K562 (cell line): ENCODE data around the gene NPC1. TPM values are rescaled to one million over a fixed set of nuclear protein-coding genes. Genes with fewer than 3 reads are reported as not detected.

Source experiments
- CREB3L1 ChIP-seq: fragments of 450-650 bp; IDR thresholded peaks from 2 replicates; pipeline ENCODE4 v1.6.1; 2014; ENCODE audit warnings: low read depth, mild to moderate bottlenecking, moderate library complexity, borderline replicate concordance
- CXXC5 ChIP-seq: fragments of 250-450 bp; sonication (Bioruptor Pico); IDR thresholded peaks from 2 replicates; pipeline ENCODE4 v1.8.0; 2022; ENCODE audit warnings: inconsistent platforms, mild to moderate bottlenecking, moderate library complexity
- HSF4 ChIP-seq: fragments of 250-450 bp; sonication (Bioruptor Pico); IDR thresholded peaks from 2 replicates; pipeline ENCODE4 v2.1.2; 2022; ENCODE audit warnings: mild to moderate bottlenecking, moderate library complexity, borderline replicate concordance
- LEF1 ChIP-seq: fragments of 450-650 bp; IDR thresholded peaks from 2 replicates; pipeline ENCODE4 v1.6.1; 2016; ENCODE audit warnings: mild to moderate bottlenecking
- MTA3 ChIP-seq: fragments of 450-650 bp; formaldehyde crosslinking; IDR thresholded peaks from 2 replicates; pipeline ENCODE4 v1.6.1; 2017; ENCODE audit warnings: mild to moderate bottlenecking, borderline replicate concordance
- MXD1 ChIP-seq: fragments of 250-450 bp; sonication (Bioruptor Pico); IDR thresholded peaks from 2 replicates; pipeline ENCODE4 v1.8.0; 2021; ENCODE audit warnings: borderline replicate concordance, mild to moderate bottlenecking, moderate library complexity; ENCODE audit not compliant: poor library complexity, severe bottlenecking
- NRF1 ChIP-seq, 2 experiments: fragments of 450-650 bp; IDR thresholded peaks in 1 of 2; conservative IDR thresholded peaks in 1 of 2; 2 replicates each; pipeline ENCODE4 v1.6.1; 2014; ENCODE audit warnings: mild to moderate bottlenecking in 2 of 2
- RBM34 ChIP-seq: fragments of 200-400 bp; formaldehyde crosslinking; IDR thresholded peaks from 2 replicates; pipeline ENCODE4 v1.6.1; 2018; ENCODE audit warnings: low read length, borderline replicate concordance; ENCODE audit not compliant: insufficient read depth
- RREB1 ChIP-seq: fragments of 250-450 bp; sonication (Bioruptor Pico); IDR thresholded peaks from 2 replicates; pipeline ENCODE4 v1.4.0; 2020
- STAG1 ChIP-seq: sonication (generic); formaldehyde crosslinking; IDR thresholded peaks from 2 replicates; pipeline ENCODE4 v1.5.0; 2020; ENCODE audit warnings: missing genetic modification reagents, borderline replicate concordance
- TRIM24 ChIP-seq, 2 experiments: fragments of 450-650 bp; IDR thresholded peaks; 2 replicates each; pipeline ENCODE4 v1.6.1; 2016
- VEZF1 ChIP-seq: fragments of 200-800 bp; sonication (Bioruptor generic); IDR thresholded peaks from 2 replicates; pipeline ENCODE4 v1.6.1; 2017; ENCODE audit warnings: missing genetic modification characterization, missing compliant biosample characterization
- YBX1 ChIP-seq: fragments of 450-650 bp; IDR thresholded peaks from 2 replicates; pipeline ENCODE4 v1.7.1; 2016; ENCODE audit warnings: mild to moderate bottlenecking
- ZBTB7A ChIP-seq: IDR thresholded peaks from 2 replicates; pipeline ENCODE4 v1.6.1; 2011; ENCODE audit warnings: low read depth, mild to moderate bottlenecking, low read length, moderate library complexity, borderline replicate concordance; ENCODE audit not compliant: control insufficient read depth
- polyA plus RNA-seq, 8 experiments: library from polyadenylated mRNA; depleted of rRNA in 4 of 8; stranded (reverse) in 5 of 8; unstranded in 3 of 8; fragments of >200 nt; fragmentation: Nextera tagmentation in 2 of 8; fragmentation: Illumina TruSeq in 1 of 8; extraction: Ambion mirVana in 2 of 8; extraction: Trizol in 1 of 8; gene quantifications; 2 replicates each; pipeline versions ENCODE4 v1.2.1 to v1.2.3, GENCODE V29; 2011 to 2014; ENCODE audit warnings: inconsistent platforms in 1 of 8, missing spikeins in 1 of 8
- total RNA-seq, 7 experiments: library from RNA; depleted of rRNA in 6 of 7; stranded (reverse); fragments of >200 nt in 6 of 7; fragmentation: Illumina TruSeq in 2 of 7; extraction: Trizol in 2 of 7; gene quantifications; 2 replicates each; pipeline versions ENCODE4 v1.2.1 to v1.2.3, GENCODE V29; 2011 to 2021; ENCODE audit warnings: low replicate concordance in 1 of 7
- TF ChIP-seq, protein P1 (sequence below): fragments of 450-650 bp; conservative IDR thresholded peaks from 2 replicates; pipeline ENCODE4 v1.6.1; 2016; ENCODE audit warnings: missing genetic modification characterization, low read depth, mild to moderate bottlenecking, missing compliant biosample characterization, moderate library complexity

The NPC1 gene
- total and polyA plus RNA-seq, 9 of the 15 experiments (the other 6 are each of a cell fraction or from before 2014, with no cell fraction given): 17.1 to 45.9 (median 27.6) TPM

DNA sequence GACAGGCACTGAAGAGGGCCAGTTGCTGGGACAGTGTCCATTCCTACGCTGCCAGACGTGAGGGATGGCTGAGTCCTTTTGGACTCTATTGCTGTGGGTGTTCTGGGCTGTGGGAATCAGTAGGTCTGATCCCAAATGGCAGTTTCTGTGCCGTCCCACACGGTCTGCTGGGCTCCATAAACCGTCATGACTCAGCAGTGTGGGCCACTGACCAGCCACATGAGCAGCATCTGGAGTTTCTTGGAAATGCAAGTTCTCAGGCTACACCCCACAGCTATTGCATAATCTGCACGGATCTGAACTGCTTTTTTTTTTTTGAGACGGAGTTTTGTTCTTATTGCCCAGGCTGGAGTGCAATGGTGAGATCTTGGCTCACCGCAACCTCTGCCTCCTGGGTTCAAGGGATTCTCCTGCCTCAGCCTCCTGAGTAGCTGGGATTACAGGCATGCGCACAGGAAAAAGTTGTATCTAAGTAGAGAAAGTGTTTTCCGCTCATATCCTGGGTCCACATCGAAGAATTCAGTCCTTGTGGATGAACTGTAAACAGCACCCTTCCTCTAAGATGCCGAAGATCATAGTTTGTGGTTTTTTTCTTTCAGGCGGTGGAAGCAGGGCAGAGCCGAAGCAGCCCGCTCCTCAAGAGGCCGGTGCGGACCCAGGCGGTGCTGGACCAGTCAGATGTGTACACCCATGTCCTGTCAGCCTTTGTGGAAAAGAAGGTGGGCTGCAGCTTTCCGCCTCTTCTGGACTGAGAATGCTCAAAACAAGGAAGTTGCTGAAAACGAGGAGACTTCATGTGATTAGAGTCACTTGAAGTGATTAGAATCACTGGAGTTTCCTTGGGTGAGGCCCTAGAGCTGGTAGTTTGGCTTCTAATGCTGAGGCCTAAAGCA, 57.5 kb downstream of the NPC1 start (continued):
- TF ChIP-seq, protein P1, sequence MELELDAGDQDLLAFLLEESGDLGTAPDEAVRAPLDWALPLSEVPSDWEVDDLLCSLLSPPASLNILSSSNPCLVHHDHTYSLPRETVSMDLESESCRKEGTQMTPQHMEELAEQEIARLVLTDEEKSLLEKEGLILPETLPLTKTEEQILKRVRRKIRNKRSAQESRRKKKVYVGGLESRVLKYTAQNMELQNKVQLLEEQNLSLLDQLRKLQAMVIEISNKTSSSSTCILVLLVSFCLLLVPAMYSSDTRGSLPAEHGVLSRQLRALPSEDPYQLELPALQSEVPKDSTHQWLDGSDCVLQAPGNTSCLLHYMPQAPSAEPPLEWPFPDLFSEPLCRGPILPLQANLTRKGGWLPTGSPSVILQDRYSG (tag): no peak; the same call in 1 of the 2 replicates
- TF ChIP-seq LEF1 (peak; percentile 61; the same call in 1 of the 2 replicates), RBM34 (no peak), CREB3L1 (peak; percentile 76; the same call in 1 of the 2 replicates), ZBTB7A (no peak), YBX1 (no peak), VEZF1 (no peak), TRIM24 (IDR thresholded peaks at IDR 0.05) (peak; percentile 85 to 90), CXXC5 (CRISPR knock-in tag) (peak; percentile 81), MXD1 (CRISPR knock-in tag) (no peak), NRF1 (conservative IDR thresholded peaks at IDR 0.05 in 1 of 2, IDR thresholded peaks at IDR 0.05 in 1 of 2) (peak; percentile 53 to 58), STAG1 (CRISPR knock-in tag) (no peak), MTA3 (no peak), HSF4 (CRISPR knock-in tag) (no peak; the same call in 1 of the 2 replicates), RREB1 (CRISPR knock-in tag) (no peak)
